GM23338 (cell line): Measurements from ENCODE around the gene STK32C.

Experiments
- CREB1 ChIP-seq: fragments of 250-450 bp; sonication (Bioruptor Pico); IDR thresholded peaks from 2 replicates; pipeline ENCODE4 v1.5.0; 2020; ENCODE audit warnings: low read depth, mild to moderate bottlenecking, moderate library complexity
- CTCF ChIP-seq, 2 experiments: fragments of 200-600 bp in 1 of 2; sonication (generic) in 1 of 2; conservative IDR thresholded peaks; 2 replicates each; pipeline versions ENCODE4 v1.5.1 to v1.6.1; 2016 to 2017; ENCODE audit warnings: antibody characterized with exemption in 2 of 2, low read depth in 2 of 2, mild to moderate bottlenecking in 2 of 2, moderate library complexity in 1 of 2
- ETS1 ChIP-seq: IDR thresholded peaks from 2 replicates; pipeline ENCODE4 v1.6.1; 2016; ENCODE audit warnings: antibody characterized with exemption
- EZH2 ChIP-seq: fragments of 200-600 bp; sonication (generic); IDR thresholded peaks from one replicate; pipeline ENCODE4 v1.8.0; 2017; ENCODE audit warnings: antibody characterized with exemption, mild to moderate bottlenecking, low read depth; ENCODE audit not compliant: unreplicated experiment
- EZH2phosphoT487 ChIP-seq: fragments of 200-600 bp; sonication (generic); IDR thresholded peaks from one replicate; pipeline ENCODE4 v1.8.1; 2018; ENCODE audit warnings: antibody characterized with exemption; ENCODE audit not compliant: unreplicated experiment
- JUNB ChIP-seq: IDR thresholded peaks from one replicate; pipeline ENCODE4 v1.6.1; 2016; ENCODE audit warnings: antibody characterized with exemption; ENCODE audit not compliant: unreplicated experiment
- POLR2AphosphoS5 ChIP-seq: IDR thresholded peaks from 2 replicates; pipeline ENCODE4 v1.6.1; 2016; ENCODE audit warnings: antibody characterized with exemption, low read depth
- REST ChIP-seq: IDR thresholded peaks from one replicate; pipeline ENCODE4 v1.6.1; 2018; ENCODE audit warnings: antibody characterized with exemption; ENCODE audit not compliant: unreplicated experiment
- STAT1 ChIP-seq: IDR thresholded peaks from one replicate; pipeline ENCODE4 v1.6.1; 2016; ENCODE audit warnings: antibody characterized with exemption; ENCODE audit not compliant: unreplicated experiment

- no peak for TF ChIP-seq CTCF (conservative IDR thresholded peaks at IDR 0.05; ENCODE audit: low read depth in 2 of 2)
- no peak for TF ChIP-seq REST
- TF ChIP-seq EZH2 = no peak
- TF ChIP-seq CREB1 (CRISPR knock-in tag) = no peak
- TF ChIP-seq EZH2phosphoT487 = no peak
- TF ChIP-seq POLR2AphosphoS5 = no peak
- TF ChIP-seq JUNB = no peak
- no peak for TF ChIP-seq STAT1
- TF ChIP-seq ETS1 = no peak
Observed at GRCh38 chr10:132203256-132204077, 104.3 kb downstream of the STK32C start.
